Endothelial cell (in vitro differentiated cells): ENCODE data around the gene ERCC6. TPM values are rescaled to one million over a fixed set of nuclear protein-coding genes. Genes with fewer than 3 reads are reported as not detected.

Experiments used
- DNase-seq: peaks from one replicate; pipeline ENCODE4 v3.0.0; 2021; ENCODE audit warnings: low spot score
- H3K27ac Mint-ChIP-seq: one replicate; pipeline ENCODE4 v1.8.0; 2021; ENCODE audit warnings: mixed read lengths, inconsistent platforms; ENCODE audit not compliant: unreplicated experiment
- H3K27me3 Mint-ChIP-seq: one replicate; pipeline ENCODE4 v1.8.0; 2021; ENCODE audit warnings: mild to moderate bottlenecking, moderate library complexity, mixed read lengths, inconsistent platforms; ENCODE audit not compliant: unreplicated experiment
- H3K36me3 Mint-ChIP-seq: one replicate; pipeline ENCODE4 v1.8.0; 2021; ENCODE audit warnings: mild to moderate bottlenecking, low read depth, mixed read lengths, inconsistent platforms; ENCODE audit not compliant: unreplicated experiment
- H3K4me1 Mint-ChIP-seq: one replicate; pipeline ENCODE4 v1.8.0; 2021; ENCODE audit warnings: mild to moderate bottlenecking, mixed read lengths, inconsistent platforms; ENCODE audit not compliant: unreplicated experiment
- H3K4me3 Mint-ChIP-seq: one replicate; pipeline ENCODE4 v1.8.0; 2021; ENCODE audit warnings: mild to moderate bottlenecking, mixed read lengths, inconsistent platforms; ENCODE audit not compliant: unreplicated experiment
- H3K9me3 Mint-ChIP-seq: one replicate; pipeline ENCODE4 v1.8.0; 2021; ENCODE audit warnings: mixed read lengths, inconsistent platforms; ENCODE audit not compliant: unreplicated experiment
- total RNA-seq: library from RNA; stranded (reverse); fragmentation: NEBNext Ultra II Directional; extraction: Animal tissue kit (Norgen Biotek cat#: 25700); gene quantifications from one replicate; pipeline ENCODE4 v1.2.1, GENCODE V29; 2021; ENCODE audit not compliant: unreplicated experiment
- TF ChIP-seq, protein P1 (sequence below): fragments of 200-600 bp; sonication (generic); IDR thresholded peaks from one replicate; pipeline ENCODE4 v1.5.0; 2021; ENCODE audit warnings: antibody characterized with exemption; ENCODE audit not compliant: unreplicated experiment

ERCC6 gene
- total RNA-seq, 1 donor from 2014 or later = 25.8 TPM

DNA sequence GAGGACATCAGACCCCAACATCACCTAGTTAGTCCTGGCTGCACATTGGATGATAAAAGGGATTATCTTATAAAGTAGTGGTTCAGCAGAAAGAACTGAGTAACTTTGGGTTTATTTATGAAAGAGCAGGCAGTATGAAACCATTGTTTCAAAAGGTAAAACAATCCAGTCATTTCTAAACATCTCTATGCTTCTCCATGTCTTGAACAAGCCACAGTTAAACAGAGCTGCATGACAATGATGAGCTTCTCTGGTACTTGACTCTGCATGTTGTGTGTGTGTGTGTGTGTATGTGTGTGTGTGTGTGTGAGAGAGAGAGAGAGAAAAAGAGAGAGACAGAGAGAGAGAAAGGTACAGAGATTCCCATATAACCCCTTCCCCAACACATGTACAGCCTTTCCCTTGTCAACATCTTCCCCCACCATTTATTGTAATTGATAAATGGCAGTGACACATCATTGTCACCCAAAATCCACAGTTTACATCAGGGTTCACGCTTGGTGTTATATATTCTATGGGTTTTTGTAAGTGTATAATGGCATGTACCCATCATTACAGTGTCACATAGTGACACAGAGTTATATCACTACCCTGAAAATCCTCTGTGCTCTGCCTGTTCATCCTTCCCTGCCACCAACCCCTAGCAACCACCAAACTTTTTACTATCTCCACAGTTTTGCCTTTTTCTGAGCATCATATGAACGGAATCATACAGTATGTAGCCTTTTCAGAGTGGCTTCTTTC, 38.4 kb upstream of the ERCC6 start:
- no peaks in the 10 kb centered on the region for H3K9me3 Mint-ChIP-seq
- H3K27ac Mint-ChIP-seq = no peak overlapping the region
- TF ChIP-seq, protein P1, sequence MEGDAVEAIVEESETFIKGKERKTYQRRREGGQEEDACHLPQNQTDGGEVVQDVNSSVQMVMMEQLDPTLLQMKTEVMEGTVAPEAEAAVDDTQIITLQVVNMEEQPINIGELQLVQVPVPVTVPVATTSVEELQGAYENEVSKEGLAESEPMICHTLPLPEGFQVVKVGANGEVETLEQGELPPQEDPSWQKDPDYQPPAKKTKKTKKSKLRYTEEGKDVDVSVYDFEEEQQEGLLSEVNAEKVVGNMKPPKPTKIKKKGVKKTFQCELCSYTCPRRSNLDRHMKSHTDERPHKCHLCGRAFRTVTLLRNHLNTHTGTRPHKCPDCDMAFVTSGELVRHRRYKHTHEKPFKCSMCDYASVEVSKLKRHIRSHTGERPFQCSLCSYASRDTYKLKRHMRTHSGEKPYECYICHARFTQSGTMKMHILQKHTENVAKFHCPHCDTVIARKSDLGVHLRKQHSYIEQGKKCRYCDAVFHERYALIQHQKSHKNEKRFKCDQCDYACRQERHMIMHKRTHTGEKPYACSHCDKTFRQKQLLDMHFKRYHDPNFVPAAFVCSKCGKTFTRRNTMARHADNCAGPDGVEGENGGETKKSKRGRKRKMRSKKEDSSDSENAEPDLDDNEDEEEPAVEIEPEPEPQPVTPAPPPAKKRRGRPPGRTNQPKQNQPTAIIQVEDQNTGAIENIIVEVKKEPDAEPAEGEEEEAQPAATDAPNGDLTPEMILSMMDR = no peak
- no peaks in the 10 kb centered on the region for H3K36me3 Mint-ChIP-seq
- H3K4me3 Mint-ChIP-seq = no peak overlapping the region
- H3K27me3 Mint-ChIP-seq = peaks cover 2% of the 10 kb centered on the region
- H3K4me1 Mint-ChIP-seq = no peaks in the 10 kb centered on the region
- DNase-seq = no peak

DNA sequence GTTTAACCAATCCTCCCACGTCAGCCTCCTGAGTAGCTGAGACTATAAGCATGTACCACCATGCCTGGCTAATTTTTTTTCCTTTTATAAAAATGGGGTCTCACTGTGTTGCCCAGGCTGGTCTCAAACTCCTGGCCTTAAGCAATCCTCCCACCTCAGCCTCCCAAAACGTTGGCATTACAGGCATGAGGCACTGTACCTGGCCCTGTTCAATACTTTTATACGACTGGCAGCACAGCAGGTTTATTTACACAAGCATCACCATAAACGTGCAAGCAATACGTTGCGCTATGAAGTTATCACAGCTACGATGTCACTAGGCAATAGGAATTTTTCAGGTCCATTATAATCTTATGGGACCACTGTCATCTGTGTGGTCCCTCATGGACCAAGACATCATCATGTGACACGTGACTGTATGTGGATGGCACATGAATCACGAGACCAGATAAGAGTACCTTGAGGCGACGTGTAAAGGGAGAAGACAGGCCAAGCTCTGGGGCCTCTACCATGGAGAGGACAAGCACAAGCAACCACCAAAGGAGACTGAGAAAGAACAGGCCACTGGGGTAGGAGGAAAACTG, 36.7 kb upstream of the ERCC6 start:
- peaks cover 2% of the 10 kb centered on the region for H3K27me3 Mint-ChIP-seq
- H3K4me1 Mint-ChIP-seq = no peaks in the 10 kb centered on the region
- no peak for DNase-seq
- TF ChIP-seq, protein P1 = no peak
- H3K36me3 Mint-ChIP-seq = no peaks in the 10 kb centered on the region
- H3K27ac Mint-ChIP-seq = no peak overlapping the region
- H3K9me3 Mint-ChIP-seq = no peaks in the 10 kb centered on the region
- H3K4me3 Mint-ChIP-seq = no peak overlapping the region

GRCh38 chr10:49572594-49573114, 33.7 kb upstream of the ERCC6 start:
- Mint-ChIP-seq H3K27ac (no peak overlapping the region), H3K9me3 (no peaks in the 10 kb centered on the region), H3K27me3 (peaks cover 2% of the 10 kb centered on the region), H3K4me1 (no peaks in the 10 kb centered on the region), H3K36me3 (no peaks in the 10 kb centered on the region), H3K4me3 (no peak overlapping the region)
- DNase-seq = no peak
- TF ChIP-seq, protein P1 = no peak

GRCh38 chr10:49571388-49571787, 32.5 kb upstream of the ERCC6 start:
- TF ChIP-seq, protein P1 = no peak
- no peaks in the 10 kb centered on the region for H3K4me1 Mint-ChIP-seq
- no peak overlapping the region for H3K27ac Mint-ChIP-seq
- peaks cover 2% of the 10 kb centered on the region for H3K27me3 Mint-ChIP-seq
- no peaks in the 10 kb centered on the region for H3K9me3 Mint-ChIP-seq
- H3K4me3 Mint-ChIP-seq = no peak overlapping the region
- H3K36me3 Mint-ChIP-seq = no peaks in the 10 kb centered on the region
- DNase-seq = no peak
